K562 (cell line): ENCODE measurements around the gene PRELID3B.

Experiments
- ATF2 ChIP-seq: sonication (generic); formaldehyde crosslinking; IDR thresholded peaks from 2 replicates; pipeline ENCODE4 v1.8.1; 2022; ENCODE audit warnings: missing genetic modification reagents
- EP300 ChIP-seq: IDR thresholded peaks from 2 replicates; pipeline ENCODE4 v1.6.1; 2012; ENCODE audit warnings: low read length, improper control_type of control experiment
- EZH2 ChIP-seq: IDR thresholded peaks from 2 replicates; pipeline ENCODE4 v1.6.1; 2012; ENCODE audit warnings: low read depth, mild to moderate bottlenecking, inconsistent platforms, low read length, borderline replicate concordance
- MCM3 ChIP-seq: fragments of 450-650 bp; IDR thresholded peaks from 2 replicates; pipeline ENCODE4 v1.6.1; 2016
- RBM22 ChIP-seq: fragments of 200-400 bp; formaldehyde crosslinking; IDR thresholded peaks from 2 replicates; pipeline ENCODE4 v1.6.1; 2018; ENCODE audit warnings: low read length, low read depth; ENCODE audit not compliant: poor library complexity, severe bottlenecking
- SMC3 ChIP-seq: conservative IDR thresholded peaks from 2 replicates; pipeline ENCODE4 v1.6.1; 2011; ENCODE audit warnings: low read depth, low read length, improper control_type of control experiment; ENCODE audit not compliant: insufficient read depth
- TBP ChIP-seq: optimal IDR thresholded peaks from 2 replicates; pipeline ENCODE3; 2011; ENCODE audit warnings: low read depth, low read length, improper control_type of control experiment
- USF2 ChIP-seq: sonication (generic); formaldehyde crosslinking; IDR thresholded peaks from 2 replicates; pipeline ENCODE4 v1.5.0; 2020; ENCODE audit warnings: missing genetic modification reagents
- ZNF121 ChIP-seq: sonication (generic); formaldehyde crosslinking; conservative IDR thresholded peaks from 2 replicates; pipeline ENCODE4 v1.8.0; 2022; ENCODE audit warnings: missing genetic modification reagents
- TF ChIP-seq, protein P1 (sequence below), 3 experiments: IDR thresholded peaks in 2 of 3; conservative IDR thresholded peaks in 1 of 3; 2 replicates each; pipeline ENCODE4 v1.5.1; 2011 to 2012; ENCODE audit warnings: low read length in 3 of 3, mild to moderate bottlenecking in 3 of 3, control low read depth in 2 of 3, improper control_type of control experiment in 1 of 3, inconsistent platforms in 1 of 3, low read depth in 1 of 3, mixed read lengths in 1 of 3, moderate library complexity in 1 of 3; ENCODE audit not compliant: insufficient read depth in 2 of 3
- TF ChIP-seq, protein P2 (sequence below): fragments of 250-450 bp; sonication (Bioruptor Pico); IDR thresholded peaks from 2 replicates; pipeline ENCODE4 v1.8.0; 2021; ENCODE audit warnings: borderline replicate concordance, mild to moderate bottlenecking, moderate library complexity; ENCODE audit not compliant: poor library complexity, severe bottlenecking

GRCh38 chr20:59025086-59025485 is 17.5 kb downstream of the PRELID3B start:
- TF ChIP-seq ATF2 (CRISPR knock-in tag), result no peak
- TF ChIP-seq, protein P1, sequence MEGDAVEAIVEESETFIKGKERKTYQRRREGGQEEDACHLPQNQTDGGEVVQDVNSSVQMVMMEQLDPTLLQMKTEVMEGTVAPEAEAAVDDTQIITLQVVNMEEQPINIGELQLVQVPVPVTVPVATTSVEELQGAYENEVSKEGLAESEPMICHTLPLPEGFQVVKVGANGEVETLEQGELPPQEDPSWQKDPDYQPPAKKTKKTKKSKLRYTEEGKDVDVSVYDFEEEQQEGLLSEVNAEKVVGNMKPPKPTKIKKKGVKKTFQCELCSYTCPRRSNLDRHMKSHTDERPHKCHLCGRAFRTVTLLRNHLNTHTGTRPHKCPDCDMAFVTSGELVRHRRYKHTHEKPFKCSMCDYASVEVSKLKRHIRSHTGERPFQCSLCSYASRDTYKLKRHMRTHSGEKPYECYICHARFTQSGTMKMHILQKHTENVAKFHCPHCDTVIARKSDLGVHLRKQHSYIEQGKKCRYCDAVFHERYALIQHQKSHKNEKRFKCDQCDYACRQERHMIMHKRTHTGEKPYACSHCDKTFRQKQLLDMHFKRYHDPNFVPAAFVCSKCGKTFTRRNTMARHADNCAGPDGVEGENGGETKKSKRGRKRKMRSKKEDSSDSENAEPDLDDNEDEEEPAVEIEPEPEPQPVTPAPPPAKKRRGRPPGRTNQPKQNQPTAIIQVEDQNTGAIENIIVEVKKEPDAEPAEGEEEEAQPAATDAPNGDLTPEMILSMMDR (IDR thresholded peaks at IDR 0.05 in 2 of 3, conservative IDR thresholded peaks at IDR 0.05 in 1 of 3; ENCODE audit: insufficient read depth in 2 of 3, low read depth in 1 of 3, low read length in 3 of 3), result no peak
- TF ChIP-seq, protein P2, sequence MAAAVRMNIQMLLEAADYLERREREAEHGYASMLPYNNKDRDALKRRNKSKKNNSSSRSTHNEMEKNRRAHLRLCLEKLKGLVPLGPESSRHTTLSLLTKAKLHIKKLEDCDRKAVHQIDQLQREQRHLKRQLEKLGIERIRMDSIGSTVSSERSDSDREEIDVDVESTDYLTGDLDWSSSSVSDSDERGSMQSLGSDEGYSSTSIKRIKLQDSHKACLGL (CRISPR knock-in tag), result no peak
- TF ChIP-seq MCM3, result no peak
- TF ChIP-seq RBM22, result no peak
- no peak for TF ChIP-seq SMC3
- TF ChIP-seq TBP, result no peak
- no peak for TF ChIP-seq USF2 (CRISPR knock-in tag)
- no peak for TF ChIP-seq EP300
- TF ChIP-seq EZH2, result no peak
- no peak for TF ChIP-seq ZNF121 (CRISPR knock-in tag)
